Fibroblast of skin of back (primary cell): ENCODE data around the gene HMGB3. TPM values are rescaled to one million over a fixed set of nuclear protein-coding genes. Genes with fewer than 3 reads are reported as not detected.
A peak's percentile ranks its signal among the peaks of the same experiment; 100 is the strongest.
"Not testable (repeated sequence)": the region's sequence is repeated elsewhere in the genome, so short reads cannot be mapped to it uniquely, and the experiment has no call there.

Experiments used
- DNase-seq: peaks from one replicate; pipeline ENCODE4 v3.0.0-alpha.2; 2013
- polyA plus RNA-seq, 2 experiments: library from polyadenylated mRNA; unstranded; fragments of 120-200 nt; gene quantifications; one replicate each; pipeline ENCODE4 v1.2.1, GENCODE V29; 2013; ENCODE audit not compliant: insufficient read length in 2 of 2

Gene HMGB3
- 140 TPM for polyA plus RNA-seq (2013, experiment 1 of 2; ENCODE audit: insufficient read length)
- polyA plus RNA-seq (2013, experiment 2 of 2; ENCODE audit: insufficient read length), result 39.0 TPM

- peak; percentile 94 for DNase-seq
These were observed at the start of gene HMGB3 for GRCh38 chrX:150982788-150983520. HMGB3 (plus strand) TSS chrX:150983335; CDS start chrX:150985600, 2,265 bp downstream.

- DNase-seq, result peak; percentile 5
These were observed 49.2 kb upstream of the HMGB3 start for GRCh38 chrX:150933945-150934350.

GRCh38 chrX:150934453-150934852, 48.7 kb upstream of the HMGB3 start:
- peak; percentile 44 for DNase-seq

GRCh38 chrX:150935467-150935866, 47.7 kb upstream of the HMGB3 start:
- DNase-seq, result peak; percentile 50

- DNase-seq, result no peak
These were observed 46.6 kb upstream of the HMGB3 start for GRCh38 chrX:150936556-150936955.

GRCh38 chrX:150940844-150941495, 42.2 kb upstream of the HMGB3 start:
- DNase-seq, result no peak

- DNase-seq, result no peak
These were observed 41.6 kb upstream of the HMGB3 start for GRCh38 chrX:150941580-150941979.

- no peak for DNase-seq
These were observed 40.1 kb upstream of the HMGB3 start for GRCh38 chrX:150942942-150943594.

- DNase-seq, result no peak
These were observed 38.9 kb upstream of the HMGB3 start for GRCh38 chrX:150944233-150944632.

GRCh38 chrX:150954951-150955350, 28.2 kb upstream of the HMGB3 start:
- DNase-seq, result no peak

- DNase-seq, result no peak
These were observed 27.5 kb upstream of the HMGB3 start for GRCh38 chrX:150955590-150955989.

GRCh38 chrX:150958177-150958576, 25.0 kb upstream of the HMGB3 start:
- DNase-seq, result no peak

GRCh38 chrX:150959557-150959956, 23.6 kb upstream of the HMGB3 start:
- DNase-seq, result no peak

GRCh38 chrX:150961631-150962030, 21.5 kb upstream of the HMGB3 start:
- no peak for DNase-seq

GRCh38 chrX:150964416-150964815, 18.7 kb upstream of the HMGB3 start:
- not testable (repeated sequence) for DNase-seq

GRCh38 chrX:150966235-150966634, 16.9 kb upstream of the HMGB3 start:
- no peak for DNase-seq

- no peak for DNase-seq
These were observed 16.4 kb upstream of the HMGB3 start for GRCh38 chrX:150966742-150967141.

GRCh38 chrX:150967786-150968185, 15.3 kb upstream of the HMGB3 start:
- no peak for DNase-seq

- DNase-seq, result no peak
These were observed 14.0 kb upstream of the HMGB3 start for GRCh38 chrX:150968862-150969720.

GRCh38 chrX:150972450-150972849, 10.7 kb upstream of the HMGB3 start:
- DNase-seq, result no peak

- no peak for DNase-seq
These were observed 7.3 kb upstream of the HMGB3 start for GRCh38 chrX:150975655-150976390.
